ENCODE measurements around the gene SASH1. TPM values are rescaled to one million over a fixed set of nuclear protein-coding genes. Genes with fewer than 3 reads are reported as not detected.
"Not testable (repeated sequence)": the region's sequence is repeated elsewhere in the genome, so short reads cannot be mapped to it uniquely, and the experiment has no call there.

The SASH1 gene
- total and polyA plus RNA-seq, 9 donors, result 8.6 to 35.2 (median 18.2) TPM

DNA sequence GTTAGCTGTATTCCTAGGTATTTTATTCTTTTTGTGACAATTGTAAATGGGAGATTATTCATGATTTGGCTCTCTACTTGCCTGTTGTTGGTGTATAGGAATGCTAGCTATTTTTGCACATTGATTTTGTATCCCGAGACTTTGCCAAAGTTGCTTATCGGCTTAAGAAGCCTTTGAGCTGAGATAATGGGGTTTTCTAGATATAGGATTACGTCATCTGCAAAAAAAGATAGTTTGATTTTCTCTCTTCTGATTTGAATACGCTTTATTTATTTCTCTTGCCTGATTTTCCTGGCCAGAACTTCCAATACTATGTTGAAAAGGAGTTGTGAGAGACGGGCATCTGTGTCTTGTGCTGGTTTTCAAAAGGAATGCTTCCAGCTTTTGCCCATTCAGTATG lies 241.0 kb downstream of the SASH1 start:
- 89 to 93% (median 89%) methylated on average over 5 of the region's 5 CpGs for WGBS, 3 donors
- no peaks in the 10 kb centered on the region for H3K4me1 ChIP-seq (ENCODE audit: insufficient read depth)
- intact Hi-C loops (cut with DNase I), result no loop called here
- no peaks in the 10 kb centered on the region for H3K27me3 ChIP-seq
- H3K9me3 ChIP-seq, result no peaks in the 10 kb centered on the region
- no peaks in the 10 kb centered on the region for H3K36me3 ChIP-seq
- no peak overlapping the region for H3K4me3 ChIP-seq
- DNase-seq, result no peak
- no peak for TF ChIP-seq POLR2A (IDR thresholded peaks at IDR 0.05)
- TF ChIP-seq CTCF (IDR thresholded peaks at IDR 0.05), result no peak
- TF ChIP-seq EP300 (IDR thresholded peaks at IDR 0.05), result no peak
- no peak overlapping the region for H3K27ac ChIP-seq

DNA sequence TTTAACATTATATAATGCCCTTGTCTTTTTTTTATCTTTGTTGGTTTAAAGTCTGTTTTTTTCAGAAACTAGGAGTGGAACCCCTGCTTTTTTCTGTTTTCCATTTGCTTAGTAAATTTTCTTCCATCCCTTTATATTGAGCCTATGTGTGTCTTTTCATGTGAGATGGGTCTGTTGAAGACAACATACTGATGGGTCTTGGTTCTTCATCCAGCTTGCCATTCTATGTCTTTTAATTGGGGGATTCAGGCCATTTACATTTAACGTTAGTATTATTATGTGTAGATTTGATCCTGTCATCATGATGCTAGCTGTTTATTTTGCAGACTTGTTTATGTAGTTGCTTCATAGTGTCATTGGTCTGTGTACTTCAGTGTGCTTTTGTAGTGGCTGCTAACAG lies 243.0 kb downstream of the SASH1 start:
- DNase-seq; intact Hi-C loops (cut with DNase I); H3K4me3 ChIP-seq; H3K9me3 ChIP-seq; H3K36me3 ChIP-seq; H3K27ac ChIP-seq; H3K27me3 ChIP-seq; H3K4me1 ChIP-seq (ENCODE audit: insufficient read depth): not testable (repeated sequence)
- WGBS, 3 donors, result 93 to 98% (median 94%) methylated on average over 1 of the region's 1 CpG

DNA sequence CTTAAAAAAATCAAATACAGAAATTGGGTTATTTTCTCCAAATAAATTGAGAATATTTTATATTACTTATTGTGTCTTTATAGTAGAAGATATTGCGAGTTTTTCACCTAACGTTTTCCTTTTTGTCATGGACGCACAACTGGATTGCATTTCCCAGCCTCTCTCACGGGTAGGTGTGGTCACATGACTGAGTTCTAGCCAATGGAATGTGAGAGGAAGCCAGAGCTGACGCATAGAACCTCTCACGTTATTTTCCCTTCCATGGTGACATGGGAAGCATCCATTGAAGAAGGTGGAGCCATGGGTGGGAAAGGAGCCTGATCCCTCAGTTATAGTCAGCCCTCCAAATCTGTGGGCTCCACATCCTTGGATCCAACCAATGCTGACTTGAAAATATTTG lies 248.2 kb downstream of the SASH1 start:
- peaks cover 2% of the 10 kb centered on the region for H3K4me1 ChIP-seq (ENCODE audit: insufficient read depth)
- H3K4me3 ChIP-seq, result no peak overlapping the region
- 81 to 90% (median 88%) methylated on average over 6 of the region's 6 CpGs for WGBS, 3 donors
- H3K36me3 ChIP-seq, result no peaks in the 10 kb centered on the region
- TF ChIP-seq EP300 (IDR thresholded peaks at IDR 0.05), result no peak
- TF ChIP-seq CTCF (IDR thresholded peaks at IDR 0.05), result no peak
- TF ChIP-seq POLR2A (IDR thresholded peaks at IDR 0.05), result no peak
- H3K9me3 ChIP-seq, result no peaks in the 10 kb centered on the region
- intact Hi-C loops (cut with DNase I), result no loop called here
- H3K27ac ChIP-seq, result no peak overlapping the region
- no peaks in the 10 kb centered on the region for H3K27me3 ChIP-seq
- no peak for DNase-seq

GRCh38 chr6:148591656-148592055 lies 249.0 kb downstream of the SASH1 start:
- H3K27ac ChIP-seq, result no peak overlapping the region
- TF ChIP-seq CTCF (IDR thresholded peaks at IDR 0.05) (no peak), EP300 (IDR thresholded peaks at IDR 0.05) (no peak), POLR2A (IDR thresholded peaks at IDR 0.05) (no peak)
- DNase-seq, result no peak
- no peaks in the 10 kb centered on the region for H3K9me3 ChIP-seq
- no peaks in the 10 kb centered on the region for H3K27me3 ChIP-seq
- no peak overlapping the region for H3K4me3 ChIP-seq
- no peaks in the 10 kb centered on the region for H3K36me3 ChIP-seq
- intact Hi-C loops (cut with DNase I), result no loop called here
- peaks cover 2% of the 10 kb centered on the region for H3K4me1 ChIP-seq (ENCODE audit: insufficient read depth)

GRCh38 chr6:148593130-148593812 lies 250.6 kb downstream of the SASH1 start:
- no peak overlapping the region for H3K27ac ChIP-seq
- TF ChIP-seq EP300 (IDR thresholded peaks at IDR 0.05) (no peak), POLR2A (IDR thresholded peaks at IDR 0.05) (no peak), CTCF (IDR thresholded peaks at IDR 0.05) (no peak)

More at GRCh38 chr6:148593130-148593812, 250.6 kb downstream of the SASH1 start:
- no peak for DNase-seq
- H3K27me3 ChIP-seq, result no peaks in the 10 kb centered on the region
- H3K36me3 ChIP-seq, result no peaks in the 10 kb centered on the region
- WGBS, 3 donors, result 46 to 54% (median 49%) methylated on average over 16 of the region's 16 CpGs
- intact Hi-C loops (cut with DNase I), result no loop called here
- no peak overlapping the region for H3K4me3 ChIP-seq
- H3K9me3 ChIP-seq, result no peaks in the 10 kb centered on the region
- H3K4me1 ChIP-seq (ENCODE audit: insufficient read depth), result peaks cover 2% of the 10 kb centered on the region

Measured in ovary (tissue), 9 donors.